Measurements from ENCODE around the gene ZHX3. TPM values are rescaled to one million over a fixed set of nuclear protein-coding genes. Genes with fewer than 3 reads are reported as not detected.

The ZHX3 gene
- total and polyA plus RNA-seq, 2 donors (not counting 1 experiment from before 2014, with no cell fraction given), result 4.3 to 22.2 TPM

- no peak overlapping the region for H2AFZ ChIP-seq (ENCODE audit: insufficient read depth, low read depth, low read length, poor library complexity, severe bottlenecking)
- H3K4me1 ChIP-seq (ENCODE audit: control insufficient read depth in 2 of 2, insufficient read depth in 2 of 2, low read length in 2 of 2), result peaks cover 6 to 21% of the 10 kb centered on the region in 2 donors
- POLR2A ChIA-PET, result no interaction called here
- no peak overlapping the region for H3K4me3 Mint-ChIP-seq
- H3K9me3 ChIP-seq (ENCODE audit: control extremely low read depth in 1 of 3, control insufficient read depth in 2 of 3, insufficient read depth in 1 of 3, low read length in 2 of 3), result no peaks in the 10 kb centered on the region
- H3K9ac ChIP-seq (ENCODE audit: low read length), result no peak overlapping the region
- H3K27me3 ChIP-seq (replicated peaks in 1 of 4; ENCODE audit: control extremely low read depth in 1 of 4, control insufficient read depth in 3 of 4, insufficient read depth in 4 of 4, low read length in 3 of 4), result no peaks in the 10 kb centered on the region
- no peaks in the 10 kb centered on the region for H3K36me3 ChIP-seq (replicated peaks in 1 of 2; ENCODE audit: control extremely low read depth in 1 of 2, control insufficient read depth in 1 of 2, extremely low read depth in 1 of 2, insufficient read depth in 2 of 2, low read length in 1 of 2)
- TF ChIP-seq, protein P1, sequence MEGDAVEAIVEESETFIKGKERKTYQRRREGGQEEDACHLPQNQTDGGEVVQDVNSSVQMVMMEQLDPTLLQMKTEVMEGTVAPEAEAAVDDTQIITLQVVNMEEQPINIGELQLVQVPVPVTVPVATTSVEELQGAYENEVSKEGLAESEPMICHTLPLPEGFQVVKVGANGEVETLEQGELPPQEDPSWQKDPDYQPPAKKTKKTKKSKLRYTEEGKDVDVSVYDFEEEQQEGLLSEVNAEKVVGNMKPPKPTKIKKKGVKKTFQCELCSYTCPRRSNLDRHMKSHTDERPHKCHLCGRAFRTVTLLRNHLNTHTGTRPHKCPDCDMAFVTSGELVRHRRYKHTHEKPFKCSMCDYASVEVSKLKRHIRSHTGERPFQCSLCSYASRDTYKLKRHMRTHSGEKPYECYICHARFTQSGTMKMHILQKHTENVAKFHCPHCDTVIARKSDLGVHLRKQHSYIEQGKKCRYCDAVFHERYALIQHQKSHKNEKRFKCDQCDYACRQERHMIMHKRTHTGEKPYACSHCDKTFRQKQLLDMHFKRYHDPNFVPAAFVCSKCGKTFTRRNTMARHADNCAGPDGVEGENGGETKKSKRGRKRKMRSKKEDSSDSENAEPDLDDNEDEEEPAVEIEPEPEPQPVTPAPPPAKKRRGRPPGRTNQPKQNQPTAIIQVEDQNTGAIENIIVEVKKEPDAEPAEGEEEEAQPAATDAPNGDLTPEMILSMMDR (IDR thresholded peaks at IDR 0.05), result no peak
- H3K4me2 ChIP-seq (replicated peaks; ENCODE audit: low read depth, low read length, poor library complexity, severe bottlenecking), result no peak overlapping the region
- DNase-seq (no peak), ATAC-seq (ENCODE audit: low read depth) (no peak)
- intact Hi-C loops (cut with micrococcal nuclease), result no loop called here
- no peaks in the 10 kb centered on the region for H3K9me3 Mint-ChIP-seq (ENCODE audit: insufficient read depth)
- H3K27ac ChIP-seq (ENCODE audit: low read length in 2 of 2), result no peak overlapping the region
- H3K4me1 Mint-ChIP-seq, result peaks cover 28% of the 10 kb centered on the region
- H3K79me2 ChIP-seq (ENCODE audit: control insufficient read depth, insufficient read depth, low read length), result no peaks in the 10 kb centered on the region
- H3K4me3 ChIP-seq (ENCODE audit: control extremely low read depth in 1 of 5, extremely low read depth in 1 of 5, insufficient read depth in 1 of 5, low read depth in 2 of 5, low read length in 4 of 5), result no peak overlapping the region
- H3K27me3 Mint-ChIP-seq, result no peaks in the 10 kb centered on the region
- CTCF ChIA-PET, result interaction anchor here (0.7 to 10.0 kb wide), 5 partner anchors 15 to 208 kb away, joined by 3 to 122 read pairs (median 5); partner anchors contain the start of gene LPIN3
- H3K27ac Mint-ChIP-seq, result no peak overlapping the region
- whole genome bisulfite sequencing (ENCODE audit: insufficient coverage), result 64% methylated on average over 4 of the region's 5 CpGs
- no peaks in the 10 kb centered on the region for H4K20me1 ChIP-seq (ENCODE audit: control insufficient read depth, insufficient read depth, low read length, poor library complexity, severe bottlenecking)
These were observed 185.7 kb downstream of the ZHX3 start for GRCh38 chr20:41131594-41132387.

Small RNA genes lying within 50 kb of the gene (small RNA-seq; reads per million reads assigned to genes)
- gene AL022394.1 (ENCODE audit: insufficient read length, low read depth, low replicate concordance) (not detected), gene MIR6871 (ENCODE audit: insufficient read length, low read depth, low replicate concordance) (not detected), gene RN7SL615P (ENCODE audit: insufficient read length, low read depth, low replicate concordance) (not detected)

Other genes starting within 250 kb of the ZHX3 start
- gene PLCG1, start 180.2 kb downstream of the ZHX3 start, total RNA-seq, result 98.7 and 106 TPM in 2 replicates
- 72.4 and 101 TPM in 2 replicates for gene PLCG1, start 180.2 kb downstream of the ZHX3 start, polyA plus RNA-seq
- 0.75 and 0.84 TPM in 2 replicates for gene LPIN3, start 23.1 kb upstream of the ZHX3 start, total RNA-seq
- gene LPIN3, start 23.1 kb upstream of the ZHX3 start, polyA plus RNA-seq, result 0.29 and 1.2 TPM in 2 replicates
- gene EMILIN3, start 49.1 kb upstream of the ZHX3 start, total RNA-seq, result not detected in 2 replicates
- not detected in 2 replicates for gene EMILIN3, start 49.1 kb upstream of the ZHX3 start, polyA plus RNA-seq

All from B cell (primary cell).